ENCODE measurements around the gene LRP3. TPM values are rescaled to one million over a fixed set of nuclear protein-coding genes. Genes with fewer than 3 reads are reported as not detected.

The LRP3 gene
- total RNA-seq, 2 experiments from 2014 or later, result 0.11 TPM; not detected in 1

DNA sequence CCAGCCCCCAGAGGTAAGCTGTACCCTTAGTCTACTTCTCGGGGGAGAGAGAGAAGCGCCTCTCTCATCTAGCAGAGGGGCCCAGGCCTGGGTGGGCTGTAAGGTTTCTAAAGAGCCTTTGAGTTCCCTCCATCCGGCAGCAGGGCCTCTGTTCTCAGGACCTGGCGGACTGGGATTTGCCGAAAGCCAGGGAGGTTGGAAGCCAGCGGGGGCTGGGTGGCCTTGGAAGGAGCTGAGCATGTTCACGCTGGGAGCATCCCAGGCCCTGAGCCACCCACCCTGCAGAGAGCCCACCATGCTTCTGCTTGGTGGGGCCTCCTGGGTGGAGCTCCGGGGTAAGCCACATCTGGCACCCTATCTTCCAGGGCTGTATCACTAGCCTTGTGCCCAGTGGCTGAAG is 23.8 kb downstream of the LRP3 start:
- H3K9me3 Mint-ChIP-seq, result no peaks in the 10 kb centered on the region
- no peak overlapping the region for H3K27ac Mint-ChIP-seq
- no peaks in the 10 kb centered on the region for H3K4me1 Mint-ChIP-seq (ENCODE audit: low read depth)
- no peak overlapping the region for H3K27ac ChIP-seq (ENCODE audit: low read depth in 1 of 2, low read length in 2 of 2)
- H3K36me3 ChIP-seq (ENCODE audit: insufficient read depth, low read length), result no peaks in the 10 kb centered on the region
- H3K4me1 ChIP-seq (ENCODE audit: insufficient read depth, low read length), result no peaks in the 10 kb centered on the region
- H3K4me3 ChIP-seq (ENCODE audit: low read length), result no peak overlapping the region
- no peaks in the 10 kb centered on the region for H3K36me3 Mint-ChIP-seq (ENCODE audit: low read depth)
- H3K27me3 ChIP-seq (ENCODE audit: control insufficient read depth in 1 of 2, insufficient read depth in 2 of 2, low read length in 2 of 2), result peaks cover 4 to 6% of the 10 kb centered on the region in 2 experiments
- POLR2A ChIA-PET, result no interaction called here
- ATAC-seq (ENCODE audit: poor library complexity), result no peak
- no peak for TF ChIP-seq CTCF (IDR thresholded peaks at IDR 0.05)
- no peaks in the 10 kb centered on the region for H3K9me3 ChIP-seq (ENCODE audit: control insufficient read depth in 1 of 2, insufficient read depth in 1 of 2, low read length in 2 of 2)
- no peak for DNase-seq
- no peak overlapping the region for H3K4me3 Mint-ChIP-seq
- intact Hi-C loops (cut with DNase I, micrococcal nuclease), result no loop called here
- CTCF ChIA-PET, result no interaction called here
- peaks cover 18% of the 10 kb centered on the region for H3K27me3 Mint-ChIP-seq

- TF ChIP-seq CTCF (IDR thresholded peaks at IDR 0.05), result no peak
These were observed 25.2 kb downstream of the LRP3 start for GRCh38 chr19:33219261-33219815.

GRCh38 chr19:33220115-33220514 is 26.0 kb downstream of the LRP3 start:
- Histone ChIP-seq H3K27ac (ENCODE audit: low read depth in 1 of 2, low read length in 2 of 2) (no peak overlapping the region), H3K9me3 (ENCODE audit: control insufficient read depth in 1 of 2, insufficient read depth in 1 of 2, low read length in 2 of 2) (peaks cover 0 to 5% of the 10 kb centered on the region in 2 experiments), H3K4me1 (ENCODE audit: insufficient read depth, low read length) (peaks cover under 1% of the 10 kb centered on the region), H3K27me3 (ENCODE audit: control insufficient read depth in 1 of 2, insufficient read depth in 2 of 2, low read length in 2 of 2) (peaks cover 18 to 22% of the 10 kb centered on the region in 2 experiments), H3K4me3 (ENCODE audit: low read length) (no peak overlapping the region), H3K36me3 (ENCODE audit: insufficient read depth, low read length) (no peaks in the 10 kb centered on the region)
- POLR2A ChIA-PET, result no interaction called here
- peaks cover 3% of the 10 kb centered on the region for H3K4me1 Mint-ChIP-seq (ENCODE audit: low read depth)
- no peak overlapping the region for H3K4me3 Mint-ChIP-seq
- intact Hi-C loops (cut with DNase I, micrococcal nuclease), result no loop called here
- CTCF ChIA-PET, result no interaction called here
- TF ChIP-seq CTCF (IDR thresholded peaks at IDR 0.05), result no peak
- no peak for DNase-seq
- peaks cover 32% of the 10 kb centered on the region for H3K27me3 Mint-ChIP-seq
- no peak overlapping the region for H3K27ac Mint-ChIP-seq
- H3K36me3 Mint-ChIP-seq (ENCODE audit: low read depth), result no peaks in the 10 kb centered on the region
- no peak for ATAC-seq (ENCODE audit: poor library complexity)
- H3K9me3 Mint-ChIP-seq, result no peaks in the 10 kb centered on the region

More at GRCh38 chr19:33219261-33219815, 25.2 kb downstream of the LRP3 start:
- peaks cover 10 to 14% of the 10 kb centered on the region in 2 experiments for H3K27me3 ChIP-seq (ENCODE audit: control insufficient read depth in 1 of 2, insufficient read depth in 2 of 2, low read length in 2 of 2)
- POLR2A ChIA-PET, result no interaction called here
- H3K27ac ChIP-seq (ENCODE audit: low read depth in 1 of 2, low read length in 2 of 2), result no peak overlapping the region
- no peaks in the 10 kb centered on the region for H3K4me1 ChIP-seq (ENCODE audit: insufficient read depth, low read length)
- Mint-ChIP-seq H3K4me1 (ENCODE audit: low read depth) (no peaks in the 10 kb centered on the region), H3K36me3 (ENCODE audit: low read depth) (no peaks in the 10 kb centered on the region), H3K27ac (no peak overlapping the region), H3K27me3 (peaks cover 24% of the 10 kb centered on the region), H3K9me3 (no peaks in the 10 kb centered on the region), H3K4me3 (no peak overlapping the region)
- CTCF ChIA-PET, result no interaction called here
- intact Hi-C loops (cut with DNase I, micrococcal nuclease), result no loop called here
- H3K9me3 ChIP-seq (ENCODE audit: control insufficient read depth in 1 of 2, insufficient read depth in 1 of 2, low read length in 2 of 2), result no peaks in the 10 kb centered on the region
- H3K4me3 ChIP-seq (ENCODE audit: low read length), result no peak overlapping the region
- no peak for ATAC-seq (ENCODE audit: poor library complexity)
- no peak for DNase-seq
- H3K36me3 ChIP-seq (ENCODE audit: insufficient read depth, low read length), result no peaks in the 10 kb centered on the region

Data from CD4-positive, alpha-beta T cell (primary cell).